HG03342 (cell line): Measurements from ENCODE around the gene ZNF346.
"Not testable (repeated sequence)": the region's sequence is repeated elsewhere in the genome, so short reads cannot be mapped to it uniquely, and the experiment has no call there.

Experiments used
- ATAC-seq: cut with Tn5 transposase; IDR thresholded peaks from one replicate; pipeline ENCODE4 v1.9.1; 2021; ENCODE audit warnings: mild to moderate bottlenecking, moderate library complexity; ENCODE audit not compliant: unreplicated experiment

ZNF346 gene

DNA sequence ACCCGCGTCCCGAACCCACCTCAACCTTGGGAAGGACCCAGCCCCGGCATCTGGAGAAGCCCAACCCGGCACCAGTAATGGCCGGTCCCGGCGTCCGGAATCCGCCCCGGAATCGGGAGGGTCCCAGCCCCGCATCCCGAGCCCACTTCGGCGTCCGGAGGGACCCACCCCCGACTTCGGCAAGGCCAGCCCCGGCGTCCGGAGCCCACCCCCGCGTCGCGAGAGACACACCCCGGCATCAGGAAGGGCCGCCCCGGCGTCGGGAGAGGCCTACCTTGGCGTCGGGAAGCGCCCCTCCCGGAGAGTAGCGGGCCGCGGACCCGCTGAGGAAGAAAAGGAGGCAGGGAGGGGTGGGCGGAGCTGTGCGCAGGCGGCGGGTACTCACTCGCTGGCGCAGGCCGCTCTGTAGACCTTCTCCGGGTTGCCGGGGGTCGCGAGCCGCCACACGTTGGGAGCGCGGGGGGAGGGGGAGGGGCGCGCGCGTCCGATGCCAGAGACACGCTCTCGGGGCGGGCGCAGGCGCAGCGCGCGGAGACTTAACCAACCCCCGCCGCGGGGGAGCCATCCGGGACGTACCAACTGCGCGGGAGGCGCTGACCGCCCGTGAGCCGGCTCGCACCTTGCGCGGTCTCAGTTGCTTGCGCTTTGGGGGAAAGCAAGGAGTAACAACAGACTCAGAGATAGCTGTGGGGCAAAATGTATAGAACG is 16.1 kb upstream of the ZNF346 start, which contains the start of gene UIMC1:
TSS of gene UIMC1 (minus strand) at position 515 of the 708 bp plus-strand sequence. CDS start 24,164 bp downstream, outside the sequence.
- peak; percentile 80 for ATAC-seq

DNA sequence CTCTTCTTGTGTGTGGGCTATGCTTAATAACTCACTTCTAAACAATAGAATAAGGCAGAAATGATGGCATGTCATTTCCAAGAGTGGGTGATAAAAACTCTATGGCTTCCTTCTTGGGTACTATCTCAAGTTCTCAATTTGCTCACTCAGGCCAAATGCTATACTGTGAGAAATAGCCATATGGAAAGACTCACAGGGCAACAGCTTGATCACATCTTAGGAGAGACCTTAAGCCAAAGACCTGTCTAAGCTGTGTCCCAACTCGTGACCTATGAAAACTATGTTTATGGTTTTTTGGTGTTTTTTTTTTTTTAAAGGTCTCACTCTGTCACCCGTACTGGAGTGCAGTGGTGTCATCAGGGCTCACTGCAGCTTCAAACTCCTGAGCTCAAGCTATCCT is 13.8 kb upstream of the ZNF346 start:
- no peak for ATAC-seq

DNA sequence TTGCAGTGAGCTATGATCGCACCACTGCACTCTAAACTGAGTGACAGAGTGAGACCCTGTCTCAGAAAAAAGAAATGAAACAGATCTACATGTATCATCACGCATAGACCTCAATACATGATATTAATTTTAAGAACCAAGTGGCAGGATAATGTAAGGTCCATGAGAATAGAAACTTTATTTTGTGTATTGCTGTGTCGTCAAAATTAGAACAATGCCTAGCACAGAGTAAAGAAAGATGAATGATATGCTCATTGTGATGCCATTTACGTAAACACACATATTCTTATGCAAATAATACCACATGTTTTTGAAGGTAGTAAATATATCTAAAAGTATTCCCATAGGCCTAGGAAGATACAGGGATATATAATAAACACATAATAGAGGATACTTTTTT is 12.3 kb upstream of the ZNF346 start:
- no peak for ATAC-seq

GRCh38 chr5:177015156-177015555 is 7.3 kb upstream of the ZNF346 start:
- ATAC-seq = no peak

DNA sequence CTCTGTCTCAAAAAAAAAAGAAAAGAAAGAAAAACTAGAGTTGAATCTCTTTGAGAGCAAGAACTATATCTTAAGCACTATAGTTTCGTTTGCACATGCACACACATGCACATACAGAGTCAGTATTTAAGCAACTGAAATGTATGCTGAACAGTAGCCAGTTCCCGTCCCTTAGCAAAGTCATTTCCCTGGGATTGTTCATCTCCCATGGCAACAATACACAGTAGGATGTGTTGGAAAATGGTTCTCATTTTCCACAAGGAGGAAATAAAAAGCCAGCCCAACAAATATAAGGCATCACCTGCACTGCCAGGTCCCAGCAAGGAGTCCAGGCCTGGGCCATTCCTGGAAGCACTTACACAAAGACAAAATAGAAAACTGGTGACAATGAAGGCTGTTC is 4.2 kb upstream of the ZNF346 start:
- no peak for ATAC-seq

DNA sequence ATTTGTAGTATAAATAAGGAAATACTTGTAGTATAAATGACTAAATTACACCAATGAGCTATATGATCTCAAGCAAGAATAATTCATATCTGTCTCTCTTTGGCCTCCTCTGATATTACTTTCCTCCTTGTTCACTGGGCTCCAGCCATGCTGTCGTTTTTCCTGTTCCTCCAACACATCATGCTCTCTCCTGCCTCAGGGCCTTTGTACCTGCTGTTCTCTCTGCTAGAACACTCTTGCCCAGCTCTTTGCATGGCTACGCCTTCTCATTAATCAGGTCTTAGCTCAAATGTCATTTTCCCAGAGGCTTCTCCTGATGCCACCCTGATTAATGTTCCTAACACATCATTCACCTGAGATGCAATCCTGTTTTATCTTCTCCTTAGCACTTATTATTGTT is 2.5 kb upstream of the ZNF346 start:
- ATAC-seq = no peak

DNA sequence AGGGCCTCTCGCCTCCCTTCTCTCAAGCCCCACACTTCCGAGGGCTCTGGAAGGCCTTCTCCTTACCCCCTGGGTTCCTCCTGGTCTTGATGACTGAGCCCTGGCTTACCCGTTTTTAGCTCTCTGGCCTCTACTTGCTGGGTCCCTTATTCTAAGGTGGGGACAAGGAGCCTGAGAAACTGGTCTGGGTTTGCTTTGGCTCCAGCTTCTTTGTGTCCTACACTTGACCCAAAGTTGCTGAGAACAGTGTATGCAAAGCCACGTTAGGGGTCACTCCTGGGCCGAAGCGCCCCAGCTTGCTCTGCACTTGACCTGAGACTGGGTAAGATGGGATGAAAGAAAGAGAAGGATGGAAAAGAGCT is 788 bp downstream of the ZNF346 start:
- no peak for ATAC-seq

DNA sequence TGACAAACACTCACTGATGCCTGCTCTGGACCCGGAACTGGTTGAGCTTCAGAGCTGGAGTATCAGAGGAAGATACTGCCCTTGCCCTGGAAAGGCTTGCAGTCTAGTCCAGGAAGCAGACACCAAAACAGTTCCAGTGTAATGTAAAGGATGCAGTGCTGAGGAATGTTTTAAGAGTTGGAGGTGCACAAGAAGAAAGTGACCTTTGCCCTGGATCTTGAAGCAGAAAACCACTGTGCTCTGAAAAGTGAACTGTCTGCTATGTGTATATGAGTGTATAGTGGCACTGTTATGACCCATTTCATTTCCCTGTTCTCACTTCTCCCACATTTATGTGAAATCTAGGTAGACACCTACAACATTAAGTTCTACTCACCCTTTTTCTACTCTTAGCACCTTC is 2.1 kb downstream of the ZNF346 start:
- no peak for ATAC-seq

GRCh38 chr5:177025101-177025601 is 2.7 kb downstream of the ZNF346 start:
- ATAC-seq = no peak

DNA sequence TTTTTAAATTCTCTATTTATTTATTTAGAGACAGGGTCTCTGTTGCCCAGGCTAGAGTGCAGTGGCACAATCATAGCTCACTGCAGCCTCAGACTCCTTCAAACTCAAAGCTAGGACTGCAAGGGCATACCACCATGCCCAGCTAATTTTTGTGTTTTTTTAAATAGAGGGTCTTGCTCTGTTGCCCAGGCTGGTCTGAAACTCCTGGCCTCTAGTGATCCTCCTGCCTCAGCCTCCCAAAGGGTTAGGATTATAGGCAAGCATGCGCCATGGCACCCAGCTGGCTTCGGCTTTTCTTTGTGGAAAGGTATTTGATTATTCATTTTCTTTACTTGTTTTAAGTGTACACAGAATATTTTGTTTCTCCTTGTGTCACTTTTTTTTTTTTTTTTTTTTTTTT is 5.2 kb downstream of the ZNF346 start:
- no peak for ATAC-seq

GRCh38 chr5:177029498-177029897 is 7.0 kb downstream of the ZNF346 start:
- no peak for ATAC-seq

GRCh38 chr5:177035976-177036375 is 13.5 kb downstream of the ZNF346 start:
- ATAC-seq = no peak

- no peak for ATAC-seq
Observed at GRCh38 chr5:177036443-177036842, 13.9 kb downstream of the ZNF346 start.

DNA sequence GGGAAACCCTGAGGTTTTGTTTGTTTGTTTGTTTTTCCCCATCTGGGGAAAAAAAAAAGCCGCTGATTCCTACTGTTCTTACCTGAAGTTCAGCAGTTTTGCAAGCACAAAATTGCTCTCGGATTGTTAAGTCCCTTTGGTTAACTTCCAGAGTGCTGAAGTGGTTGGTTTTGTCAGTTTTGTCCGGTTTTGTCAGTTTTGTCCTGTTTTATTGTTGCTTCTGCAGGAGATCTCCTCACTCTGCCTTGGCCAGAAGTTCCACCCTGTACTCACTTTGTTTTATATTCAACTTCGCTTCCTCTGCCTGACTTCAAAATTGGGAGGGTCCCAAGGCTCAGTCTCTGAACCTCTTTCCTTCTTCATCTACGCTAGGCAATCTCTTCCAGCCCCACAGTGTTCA is 14.4 kb downstream of the ZNF346 start:
- ATAC-seq = no peak

- ATAC-seq = no peak
Observed at GRCh38 chr5:177040814-177041420, 18.4 kb downstream of the ZNF346 start.

GRCh38 chr5:177041936-177042335 is 19.4 kb downstream of the ZNF346 start:
- no peak for ATAC-seq

DNA sequence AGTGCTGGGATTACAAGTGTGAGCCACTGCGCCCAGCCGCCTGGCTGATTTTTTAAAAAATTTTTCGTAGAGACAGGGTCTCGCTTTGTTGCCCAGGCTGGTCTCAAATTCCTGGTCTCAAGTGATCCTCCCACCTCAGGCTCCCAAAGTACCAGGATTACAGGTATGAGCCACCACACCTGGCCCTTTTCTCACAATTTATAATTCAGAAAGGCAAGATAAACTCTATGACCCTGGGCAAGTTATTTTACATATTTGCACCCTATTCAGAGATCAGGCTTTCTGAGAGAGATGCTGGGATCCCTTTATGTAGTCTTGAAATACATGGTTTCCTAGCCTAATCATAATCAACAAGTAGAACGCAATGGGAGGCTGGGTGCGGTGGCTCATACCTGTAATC is 20.6 kb downstream of the ZNF346 start:
- ATAC-seq = no peak

DNA sequence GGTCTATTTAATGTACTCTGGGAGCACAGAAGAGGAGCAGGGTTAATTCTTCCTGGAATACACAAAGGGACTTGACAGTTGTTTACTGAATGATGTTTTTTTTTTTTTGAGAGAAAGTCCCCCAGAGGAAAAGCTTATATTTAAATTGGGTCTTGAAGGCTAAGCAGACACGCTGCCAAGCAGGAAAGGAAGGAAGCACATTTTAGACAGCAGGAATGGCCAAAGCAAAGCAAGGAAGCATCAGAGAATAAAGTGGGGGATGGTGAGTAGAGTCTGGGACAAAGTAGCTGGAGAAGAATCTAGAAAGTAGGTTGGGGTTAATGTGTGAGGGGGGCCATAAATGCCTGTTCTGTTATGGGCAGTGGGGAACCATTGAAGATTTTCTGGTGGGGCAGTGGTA is 21.5 kb downstream of the ZNF346 start:
- no peak for ATAC-seq

GRCh38 chr5:177044641-177045040 is 22.1 kb downstream of the ZNF346 start:
- ATAC-seq = no peak

- ATAC-seq = no peak
Observed at GRCh38 chr5:177045631-177046030, 23.1 kb downstream of the ZNF346 start.

DNA sequence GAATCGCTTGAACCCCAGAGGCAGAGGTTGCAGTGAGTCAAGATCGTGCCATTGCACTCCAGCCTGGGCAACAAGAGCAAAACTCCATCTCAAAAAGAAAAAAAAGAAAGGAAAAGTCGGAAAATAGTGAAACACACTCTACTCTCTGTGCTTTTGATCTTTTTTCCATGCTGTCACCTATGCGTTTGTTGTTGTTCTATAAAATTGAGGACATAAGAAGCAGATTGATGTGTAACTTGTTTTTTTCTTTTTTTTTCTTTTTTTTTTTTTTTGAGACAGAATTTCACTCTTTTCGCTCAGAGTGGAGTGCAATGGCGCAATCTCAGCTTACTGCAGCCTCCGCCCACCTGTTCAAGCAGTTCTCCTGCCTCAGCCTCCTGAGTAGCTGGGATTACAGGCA is 26.0 kb downstream of the ZNF346 start:
- not testable (repeated sequence) for ATAC-seq

- ATAC-seq = no peak
Observed at GRCh38 chr5:177049285-177049684, 26.8 kb downstream of the ZNF346 start.
